CD4-positive, alpha-beta T cell (primary cell): Measurements from ENCODE around the gene TP53I11. TPM values are rescaled to one million over a fixed set of nuclear protein-coding genes. Genes with fewer than 3 reads are reported as not detected.
A peak's percentile ranks its signal among the peaks of the same experiment; 100 is the strongest.

Experiments
- ATAC-seq: fragments of 200-7000 bp; cut with Tn5 transposase; one replicate; pipeline ENCODE4 v1.10.0; 2022; ENCODE audit warnings: mild to moderate bottlenecking; ENCODE audit not compliant: poor library complexity
- CTCF ChIA-PET: fragments of 350-600 bp; sonication (Branson Sonifier 250); formaldehyde crosslinking; loops from one replicate; lab custom pipeline; 2021; ENCODE audit warnings: antibody characterized with exemption, inconsistent platforms; lab: Charles Lee
- POLR2A ChIA-PET: fragments of 350-600 bp; sonication (Branson Sonifier 250); formaldehyde crosslinking; loops from one replicate; lab custom pipeline; 2021; ENCODE audit warnings: antibody characterized with exemption, inconsistent platforms; lab: Charles Lee
- DNase-seq, 14 experiments: peaks; one replicate each; pipeline ENCODE4 v3.0.0-alpha.2; 2013 to 2020; ENCODE audit warnings: mixed read lengths in 2 of 14
- H3K27ac ChIP-seq, 2 donors: one replicate each; pipeline versions ENCODE4 v1.5.1 to v1.7.0; 2013; ENCODE audit warnings: low read length in 2 of 2, low read depth in 1 of 2, mild to moderate bottlenecking in 1 of 2
- H3K27me3 ChIP-seq, 2 experiments: 1 replicate in 1 of 2; 2 replicates in 1 of 2; pipeline versions ENCODE4 v1.6.1 to v1.7.0; 2013; ENCODE audit warnings: low read length in 2 of 2, control low read depth in 1 of 2, mild to moderate bottlenecking in 1 of 2, moderate library complexity in 1 of 2; ENCODE audit not compliant: insufficient read depth in 2 of 2, control insufficient read depth in 1 of 2
- H3K36me3 ChIP-seq: one replicate; pipeline ENCODE4 v1.6.1; 2013; ENCODE audit warnings: low read length, control low read depth; ENCODE audit not compliant: insufficient read depth
- H3K4me1 ChIP-seq: one replicate; pipeline ENCODE4 v1.6.1; 2013; ENCODE audit warnings: low read length, control low read depth; ENCODE audit not compliant: insufficient read depth
- H3K4me3 ChIP-seq: one replicate; pipeline ENCODE4 v1.5.1; 2013; ENCODE audit warnings: mild to moderate bottlenecking, low read length, moderate library complexity
- H3K9me3 ChIP-seq, 2 experiments: 1 replicate in 1 of 2; 2 replicates in 1 of 2; pipeline versions ENCODE4 v1.6.1 to v1.7.0; 2013; ENCODE audit warnings: low read length in 2 of 2, mild to moderate bottlenecking in 2 of 2, control low read depth in 1 of 2, moderate library complexity in 1 of 2; ENCODE audit not compliant: control insufficient read depth in 1 of 2, insufficient read depth in 1 of 2
- H3K27ac Mint-ChIP-seq: one replicate; pipeline ENCODE4 v1.8.0; 2020; ENCODE audit warnings: mixed read lengths
- H3K27me3 Mint-ChIP-seq: one replicate; pipeline ENCODE4 v1.8.0; 2021; ENCODE audit warnings: mixed read lengths
- H3K36me3 Mint-ChIP-seq: one replicate; pipeline ENCODE4 v1.8.0; 2021; ENCODE audit warnings: low read depth, mixed read lengths
- H3K4me1 Mint-ChIP-seq: one replicate; pipeline ENCODE4 v1.8.0; 2021; ENCODE audit warnings: low read depth, mixed read lengths
- H3K4me3 Mint-ChIP-seq: one replicate; pipeline ENCODE4 v1.8.0; 2020; ENCODE audit warnings: mild to moderate bottlenecking, mixed read lengths
- H3K9me3 Mint-ChIP-seq: one replicate; pipeline ENCODE4 v1.8.0; 2020; ENCODE audit warnings: mixed read lengths
- CTCF ChIP-seq: fragments of 200-600 bp; IDR thresholded peaks from one replicate; pipeline ENCODE4 v1.8.0; 2022; ENCODE audit warnings: antibody characterized with exemption, mild to moderate bottlenecking
- intact Hi-C, 2 experiments: fragments of 100-400 bp; cut with DNase I in 1 of 2; cut with micrococcal nuclease in 1 of 2; formaldehyde crosslinking; loops; one replicate each; pipeline versions ENCODE4 v1.15.1 to v1.9.0; 2023 to 2025; cut with DNase I, micrococcal nuclease
- total RNA-seq, 174 experiments: library from RNA in 2 of 174; stranded (reverse) in 2 of 174; gene quantifications; one replicate each; pipeline ENCODE4 v1.2.3 and lab custom pipeline; 2021 to 2026

TP53I11 gene
- total RNA-seq, 2 experiments from 2014 or later, result 3.5 to 4.6 TPM

GRCh38 chr11:44944181-44944852 lies 6.4 kb downstream of the TP53I11 start:
- Mint-ChIP-seq H3K4me1 (peaks cover 8% of the 10 kb centered on the region), H3K9me3 (no peaks in the 10 kb centered on the region), H3K4me3 (no peak overlapping the region), H3K27ac (no peak overlapping the region), H3K36me3 (no peaks in the 10 kb centered on the region), H3K27me3 (no peaks in the 10 kb centered on the region)
- ATAC-seq, result no peak
- no peaks in the 10 kb centered on the region for H3K27me3 ChIP-seq
- ChIA-PET POLR2A (interaction anchor here (1.3 kb wide), 1 partner anchor 136 kb away, joined by 3 read pairs; no protein-coding TSS in a partner anchor), CTCF (interaction anchor here (1.3 kb wide), 1 partner anchor 161 kb away, joined by 4 read pairs; no protein-coding TSS in a partner anchor)
- no peak overlapping the region for H3K4me3 ChIP-seq
- peaks cover 28% of the 10 kb centered on the region for H3K4me1 ChIP-seq
- no peak overlapping the region for H3K27ac ChIP-seq
- DNase-seq, result no peak
- no peaks in the 10 kb centered on the region for H3K9me3 ChIP-seq
- no peak for TF ChIP-seq CTCF
- intact Hi-C loops, result no loop called here
- H3K36me3 ChIP-seq, result no peaks in the 10 kb centered on the region

- Histone ChIP-seq H3K27ac (no peak overlapping the region), H3K36me3 (no peaks in the 10 kb centered on the region), H3K4me1 (peaks cover 22% of the 10 kb centered on the region), H3K9me3 (no peaks in the 10 kb centered on the region), H3K4me3 (no peak overlapping the region), H3K27me3 (no peaks in the 10 kb centered on the region)
- DNase-seq, result no peak
- no peaks in the 10 kb centered on the region for H3K36me3 Mint-ChIP-seq
- ChIA-PET CTCF (no interaction called here), POLR2A (no interaction called here)
- no peaks in the 10 kb centered on the region for H3K27me3 Mint-ChIP-seq
- TF ChIP-seq CTCF, result no peak
- no peak for ATAC-seq
- no peak overlapping the region for H3K4me3 Mint-ChIP-seq
- no peaks in the 10 kb centered on the region for H3K9me3 Mint-ChIP-seq
- peaks cover 8% of the 10 kb centered on the region for H3K4me1 Mint-ChIP-seq
- intact Hi-C loops, result no loop called here
- no peak overlapping the region for H3K27ac Mint-ChIP-seq
Observed at GRCh38 chr11:44943696-44944095, 7.0 kb downstream of the TP53I11 start.

- ChIA-PET CTCF (no interaction called here), POLR2A (no interaction called here)
- H3K4me3 ChIP-seq, result no peak overlapping the region
- Mint-ChIP-seq H3K36me3 (no peaks in the 10 kb centered on the region), H3K4me1 (peaks cover 8% of the 10 kb centered on the region), H3K27ac (no peak overlapping the region), H3K27me3 (no peaks in the 10 kb centered on the region), H3K9me3 (no peaks in the 10 kb centered on the region), H3K4me3 (no peak overlapping the region)
- no peak for TF ChIP-seq CTCF
- H3K27ac ChIP-seq, result no peak overlapping the region
- H3K36me3 ChIP-seq, result no peaks in the 10 kb centered on the region
- peaks cover 20% of the 10 kb centered on the region for H3K4me1 ChIP-seq
- ATAC-seq, result peak; percentile 44
- intact Hi-C loops, result no loop called here
- no peaks in the 10 kb centered on the region for H3K9me3 ChIP-seq
- no peaks in the 10 kb centered on the region for H3K27me3 ChIP-seq
- peak in 2 of 14 experiments; percentile 38 to 47 for DNase-seq
Observed at GRCh38 chr11:44943118-44943517, 7.6 kb downstream of the TP53I11 start.
